Neural cell (in vitro differentiated cells): ENCODE results near the gene DYRK2. TPM values are rescaled to one million over a fixed set of nuclear protein-coding genes. Genes with fewer than 3 reads are reported as not detected.

ENCODE experiments used
- H2AFZ ChIP-seq: fragments of 200-600, 300-800 bp; sonication (generic), shearing (Covaris generic); 2 replicates; pipeline ENCODE4 v1.6.0; 2014; ENCODE audit warnings: low read depth, mild to moderate bottlenecking, antibody characterized with exemption, low read length, moderate library complexity
- H3F3A ChIP-seq: fragments of 200-600 bp; shearing (Covaris generic); 2 replicates; pipeline ENCODE4 v1.6.1; 2016; ENCODE audit warnings: mild to moderate bottlenecking, moderate library complexity, mixed read lengths, antibody characterized with exemption, low read length; ENCODE audit not compliant: insufficient read depth, poor library complexity, severe bottlenecking
- H3K27ac ChIP-seq: fragments of 200-600, 300-800 bp; sonication (generic), shearing (Covaris generic); 2 replicates; pipeline ENCODE4 v1.5.1; 2014; ENCODE audit warnings: mild to moderate bottlenecking, low read length, moderate library complexity
- H3K27me3 ChIP-seq: fragments of 300-800, 200-600 bp; sonication (generic), shearing (Covaris generic); 2 replicates; pipeline ENCODE4 v1.6.0; 2014; ENCODE audit warnings: mild to moderate bottlenecking, low read depth, low read length, moderate library complexity; ENCODE audit not compliant: insufficient read depth
- H3K36me3 ChIP-seq: fragments of 300-800, 200-600 bp; sonication (generic), shearing (Covaris generic); 2 replicates; pipeline ENCODE4 v1.5.1; 2014; ENCODE audit warnings: mild to moderate bottlenecking, antibody characterized with exemption, low read length, moderate library complexity; ENCODE audit not compliant: insufficient read depth
- H3K4me2 ChIP-seq: fragments of 300-800, 200-600 bp; sonication (generic), shearing (Covaris generic); 2 replicates; pipeline ENCODE4 v1.6.0; 2014; ENCODE audit warnings: mild to moderate bottlenecking, low read length
- H3K4me3 ChIP-seq: fragments of 300-800, 200-600 bp; sonication (generic), shearing (Covaris generic); 2 replicates; pipeline ENCODE4 v1.5.1; 2014; ENCODE audit warnings: mild to moderate bottlenecking, low read length, moderate library complexity
- H3K79me2 ChIP-seq: fragments of 200-600 bp; shearing (Covaris generic); replicated peaks from 2 replicates; pipeline ENCODE4 v1.6.0; 2014; ENCODE audit warnings: mild to moderate bottlenecking, low read length, moderate library complexity; ENCODE audit not compliant: insufficient read depth
- H3K9ac ChIP-seq: fragments of 300-800, 200-600 bp; sonication (generic), shearing (Covaris generic); 2 replicates; pipeline ENCODE4 v1.6.1; 2016; ENCODE audit warnings: mild to moderate bottlenecking, low read length, mixed read lengths
- H3K9me2 ChIP-seq: fragments of 200-600 bp; shearing (Covaris generic); 2 replicates; pipeline ENCODE4 v1.6.1; 2016; ENCODE audit warnings: mild to moderate bottlenecking, low read length, mixed read lengths; ENCODE audit not compliant: insufficient read depth
- H3K9me3 ChIP-seq: fragments of 200-600, 300-800 bp; sonication (generic), shearing (Covaris generic); 2 replicates; pipeline ENCODE4 v1.6.1; 2016; ENCODE audit warnings: mild to moderate bottlenecking, mixed run types, low read length, moderate library complexity, mixed read lengths
- H4K20me1 ChIP-seq: fragments of 200-600 bp; shearing (Covaris generic); 2 replicates; pipeline ENCODE4 v1.6.1; 2016; ENCODE audit warnings: mild to moderate bottlenecking, mixed run types; ENCODE audit not compliant: insufficient read depth
- EP300 ChIP-seq: fragments of 450-650 bp; conservative IDR thresholded peaks from 2 replicates; pipeline ENCODE4 v1.6.1; 2014; ENCODE audit warnings: antibody characterized with exemption, mild to moderate bottlenecking, moderate library complexity; ENCODE audit not compliant: poor library complexity, severe bottlenecking
- EZH2 ChIP-seq: fragments of 200-600, 300-800 bp; shearing (Covaris generic), sonication (generic); IDR thresholded peaks from 2 replicates; pipeline ENCODE4 v1.6.1; 2014; ENCODE audit warnings: antibody characterized with exemption, low read length, borderline replicate concordance, mild to moderate bottlenecking; ENCODE audit not compliant: insufficient read depth, poor library complexity, severe bottlenecking
- MXI1 ChIP-seq: fragments of 450-650 bp; conservative IDR thresholded peaks from 2 replicates; pipeline ENCODE4 v1.6.1; 2014; ENCODE audit warnings: antibody characterized with exemption, mild to moderate bottlenecking; ENCODE audit not compliant: poor library complexity, severe bottlenecking
- POLR2AphosphoS5 ChIP-seq: IDR thresholded peaks from 2 replicates; pipeline ENCODE4 v1.6.1; 2012
- RAD21 ChIP-seq: fragments of 450-650 bp; conservative IDR thresholded peaks from 2 replicates; pipeline ENCODE4 v1.6.1; 2014; ENCODE audit warnings: antibody characterized with exemption, mild to moderate bottlenecking, moderate library complexity
- SMC3 ChIP-seq: fragments of 450-650 bp; conservative IDR thresholded peaks from 2 replicates; pipeline ENCODE4 v1.6.1; 2014; ENCODE audit warnings: antibody characterized with exemption, mild to moderate bottlenecking, moderate library complexity; ENCODE audit not compliant: poor library complexity
- TAF1 ChIP-seq: IDR thresholded peaks from 2 replicates; pipeline ENCODE4 v1.6.1; 2012; ENCODE audit warnings: low read depth
- polyA plus RNA-seq: library from polyadenylated mRNA; depleted of rRNA; stranded (reverse); fragments of >200 nt; gene quantifications from 2 replicates; pipeline ENCODE4 v1.2.3, GENCODE V29; 2014
- TF ChIP-seq, protein P1 (sequence below): IDR thresholded peaks from 2 replicates; pipeline ENCODE4 v1.6.1; 2012; ENCODE audit warnings: borderline replicate concordance
- TF ChIP-seq, protein P2 (sequence below): fragments of 450-650 bp; IDR thresholded peaks from 2 replicates; pipeline ENCODE4 v1.5.1; 2014; ENCODE audit warnings: antibody characterized with exemption, mild to moderate bottlenecking, moderate library complexity; ENCODE audit not compliant: poor library complexity, severe bottlenecking

Gene DYRK2
- polyA plus RNA-seq, 1 donor from 2014 or later = 50.6 TPM

DNA sequence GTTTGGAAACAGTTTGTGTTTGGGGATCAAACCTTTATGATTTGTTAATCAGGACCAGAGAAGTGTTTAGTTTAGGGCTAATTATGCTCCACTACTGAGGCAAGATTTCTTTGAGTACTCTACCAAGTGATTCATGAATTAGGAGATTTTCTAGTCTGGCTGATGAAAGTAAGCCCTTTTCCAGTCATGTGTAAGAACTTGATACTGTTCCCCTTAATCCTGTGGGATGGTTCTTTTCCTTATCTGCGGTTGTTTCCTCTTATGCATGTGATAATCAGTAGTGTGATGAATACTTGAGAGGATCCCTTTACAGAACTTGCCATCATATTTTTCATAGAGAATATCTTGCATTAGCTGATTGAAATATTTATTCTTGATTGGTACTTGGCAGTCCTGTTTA lies 42.1 kb downstream of the DYRK2 start:
- no peak for TF ChIP-seq EP300
- no peak for TF ChIP-seq POLR2AphosphoS5
- TF ChIP-seq RAD21 = no peak
- no peak for TF ChIP-seq MXI1
- TF ChIP-seq EZH2 = no peak
- TF ChIP-seq SMC3 = no peak
- Histone ChIP-seq H3K4me3 (no peak overlapping the region), H3K9me2 (no peaks in the 10 kb centered on the region), H3K79me2 (no peaks in the 10 kb centered on the region), H3K9ac (no peak overlapping the region), H3K36me3 (no peaks in the 10 kb centered on the region), H3K27ac (no peak overlapping the region), H2AFZ (no peak overlapping the region), H3K27me3 (no peaks in the 10 kb centered on the region), H3F3A (no peaks in the 10 kb centered on the region), H3K9me3 (no peaks in the 10 kb centered on the region), H3K4me2 (no peak overlapping the region), H4K20me1 (no peaks in the 10 kb centered on the region)

DNA sequence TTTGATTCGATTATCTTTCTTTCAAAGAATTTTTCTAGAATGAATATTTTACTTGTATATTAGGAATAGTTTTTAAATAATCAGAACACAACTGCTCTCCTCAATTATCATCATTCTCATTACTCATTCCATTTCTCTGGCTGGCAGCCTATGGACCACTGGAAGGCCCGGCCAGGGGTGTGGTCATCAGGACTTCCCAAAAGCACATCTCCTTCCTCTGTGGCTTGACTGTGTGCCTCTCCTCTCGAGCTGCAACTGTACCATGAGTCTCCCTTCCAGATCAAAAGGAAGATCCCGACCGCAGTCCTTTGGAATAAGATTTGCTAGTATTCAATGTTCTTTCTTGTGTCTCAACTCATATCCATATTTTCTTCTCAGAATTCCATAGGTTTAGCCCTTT lies 42.7 kb downstream of the DYRK2 start:
- no peak for TF ChIP-seq POLR2AphosphoS5
- TF ChIP-seq MXI1 = no peak
- TF ChIP-seq TAF1 = no peak
- TF ChIP-seq, protein P1, sequence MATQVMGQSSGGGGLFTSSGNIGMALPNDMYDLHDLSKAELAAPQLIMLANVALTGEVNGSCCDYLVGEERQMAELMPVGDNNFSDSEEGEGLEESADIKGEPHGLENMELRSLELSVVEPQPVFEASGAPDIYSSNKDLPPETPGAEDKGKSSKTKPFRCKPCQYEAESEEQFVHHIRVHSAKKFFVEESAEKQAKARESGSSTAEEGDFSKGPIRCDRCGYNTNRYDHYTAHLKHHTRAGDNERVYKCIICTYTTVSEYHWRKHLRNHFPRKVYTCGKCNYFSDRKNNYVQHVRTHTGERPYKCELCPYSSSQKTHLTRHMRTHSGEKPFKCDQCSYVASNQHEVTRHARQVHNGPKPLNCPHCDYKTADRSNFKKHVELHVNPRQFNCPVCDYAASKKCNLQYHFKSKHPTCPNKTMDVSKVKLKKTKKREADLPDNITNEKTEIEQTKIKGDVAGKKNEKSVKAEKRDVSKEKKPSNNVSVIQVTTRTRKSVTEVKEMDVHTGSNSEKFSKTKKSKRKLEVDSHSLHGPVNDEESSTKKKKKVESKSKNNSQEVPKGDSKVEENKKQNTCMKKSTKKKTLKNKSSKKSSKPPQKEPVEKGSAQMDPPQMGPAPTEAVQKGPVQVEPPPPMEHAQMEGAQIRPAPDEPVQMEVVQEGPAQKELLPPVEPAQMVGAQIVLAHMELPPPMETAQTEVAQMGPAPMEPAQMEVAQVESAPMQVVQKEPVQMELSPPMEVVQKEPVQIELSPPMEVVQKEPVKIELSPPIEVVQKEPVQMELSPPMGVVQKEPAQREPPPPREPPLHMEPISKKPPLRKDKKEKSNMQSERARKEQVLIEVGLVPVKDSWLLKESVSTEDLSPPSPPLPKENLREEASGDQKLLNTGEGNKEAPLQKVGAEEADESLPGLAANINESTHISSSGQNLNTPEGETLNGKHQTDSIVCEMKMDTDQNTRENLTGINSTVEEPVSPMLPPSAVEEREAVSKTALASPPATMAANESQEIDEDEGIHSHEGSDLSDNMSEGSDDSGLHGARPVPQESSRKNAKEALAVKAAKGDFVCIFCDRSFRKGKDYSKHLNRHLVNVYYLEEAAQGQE = no peak
- TF ChIP-seq, protein P2, sequence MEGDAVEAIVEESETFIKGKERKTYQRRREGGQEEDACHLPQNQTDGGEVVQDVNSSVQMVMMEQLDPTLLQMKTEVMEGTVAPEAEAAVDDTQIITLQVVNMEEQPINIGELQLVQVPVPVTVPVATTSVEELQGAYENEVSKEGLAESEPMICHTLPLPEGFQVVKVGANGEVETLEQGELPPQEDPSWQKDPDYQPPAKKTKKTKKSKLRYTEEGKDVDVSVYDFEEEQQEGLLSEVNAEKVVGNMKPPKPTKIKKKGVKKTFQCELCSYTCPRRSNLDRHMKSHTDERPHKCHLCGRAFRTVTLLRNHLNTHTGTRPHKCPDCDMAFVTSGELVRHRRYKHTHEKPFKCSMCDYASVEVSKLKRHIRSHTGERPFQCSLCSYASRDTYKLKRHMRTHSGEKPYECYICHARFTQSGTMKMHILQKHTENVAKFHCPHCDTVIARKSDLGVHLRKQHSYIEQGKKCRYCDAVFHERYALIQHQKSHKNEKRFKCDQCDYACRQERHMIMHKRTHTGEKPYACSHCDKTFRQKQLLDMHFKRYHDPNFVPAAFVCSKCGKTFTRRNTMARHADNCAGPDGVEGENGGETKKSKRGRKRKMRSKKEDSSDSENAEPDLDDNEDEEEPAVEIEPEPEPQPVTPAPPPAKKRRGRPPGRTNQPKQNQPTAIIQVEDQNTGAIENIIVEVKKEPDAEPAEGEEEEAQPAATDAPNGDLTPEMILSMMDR = no peak
- TF ChIP-seq RAD21 = no peak
- TF ChIP-seq EP300 = no peak
- no peak for TF ChIP-seq EZH2
- TF ChIP-seq SMC3 = no peak
- no peak overlapping the region for H3K4me3 ChIP-seq
- H3K4me2 ChIP-seq = no peak overlapping the region
- no peaks in the 10 kb centered on the region for H3K36me3 ChIP-seq
- H3K79me2 ChIP-seq = no peaks in the 10 kb centered on the region
- no peaks in the 10 kb centered on the region for H3K9me2 ChIP-seq
- no peak overlapping the region for H2AFZ ChIP-seq
- no peaks in the 10 kb centered on the region for H3K27me3 ChIP-seq
- no peaks in the 10 kb centered on the region for H3K9me3 ChIP-seq
- H3K9ac ChIP-seq = no peak overlapping the region
- no peak overlapping the region for H3K27ac ChIP-seq
- H3F3A ChIP-seq = no peaks in the 10 kb centered on the region
- H4K20me1 ChIP-seq = no peaks in the 10 kb centered on the region

DNA sequence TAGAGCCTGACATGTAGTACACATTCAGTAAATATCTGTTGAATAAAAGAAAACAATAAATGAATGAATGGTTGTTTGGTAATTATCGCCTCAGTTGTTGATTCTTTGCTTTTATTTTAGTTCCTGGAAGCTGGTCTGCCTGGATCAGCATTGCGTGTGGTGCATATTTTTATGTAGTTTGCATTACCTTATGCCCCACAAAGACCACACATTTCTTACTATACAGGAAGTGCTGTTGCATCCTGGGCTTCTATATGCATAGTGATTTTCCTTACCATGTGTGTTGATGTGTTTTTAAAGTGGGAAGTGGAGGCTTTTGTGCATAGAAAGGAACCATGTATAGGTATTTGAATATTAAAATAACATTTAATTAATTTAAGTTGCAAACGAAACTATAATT lies 43.6 kb downstream of the DYRK2 start:
- Histone ChIP-seq H2AFZ (no peak overlapping the region), H3K27ac (no peak overlapping the region), H3K9me2 (no peaks in the 10 kb centered on the region), H4K20me1 (no peaks in the 10 kb centered on the region), H3F3A (no peaks in the 10 kb centered on the region), H3K27me3 (no peaks in the 10 kb centered on the region), H3K4me3 (no peak overlapping the region), H3K36me3 (no peaks in the 10 kb centered on the region), H3K9ac (no peak overlapping the region), H3K4me2 (no peak overlapping the region), H3K79me2 (no peaks in the 10 kb centered on the region), H3K9me3 (no peaks in the 10 kb centered on the region)
- TF ChIP-seq SMC3 (no peak), EP300 (no peak), TAF1 (no peak), MXI1 (no peak), POLR2AphosphoS5 (no peak), EZH2 (no peak)
